ENCODE results near the gene LDLRAD4.

Gene LDLRAD4

GRCh38 chr18:13382954-13383827 lies 164.6 kb downstream of the LDLRAD4 start:
- Histone ChIP-seq H3K9ac (ENCODE audit: low read depth, low read length) (no peak overlapping the region), H3K4me3 (ENCODE audit: low read length) (no peak overlapping the region), H3K36me3 (ENCODE audit: insufficient read depth, low read depth, low read length) (no peaks in the 10 kb centered on the region), H3K27ac (ENCODE audit: low read length) (no peak overlapping the region), H3K27me3 (ENCODE audit: insufficient read depth, low read length) (no peaks in the 10 kb centered on the region), H3K9me3 (ENCODE audit: insufficient read depth, low read depth, low read length) (no peaks in the 10 kb centered on the region), H3K4me1 (ENCODE audit: insufficient read depth, low read length) (no peaks in the 10 kb centered on the region)

GRCh38 chr18:13386891-13387801 lies 168.6 kb downstream of the LDLRAD4 start:
- Histone ChIP-seq H3K9ac (ENCODE audit: low read depth, low read length) (no peak overlapping the region), H3K4me3 (ENCODE audit: low read length) (no peak overlapping the region), H3K9me3 (ENCODE audit: insufficient read depth, low read depth, low read length) (no peaks in the 10 kb centered on the region), H3K27me3 (ENCODE audit: insufficient read depth, low read length) (no peaks in the 10 kb centered on the region), H3K36me3 (ENCODE audit: insufficient read depth, low read depth, low read length) (no peaks in the 10 kb centered on the region), H3K4me1 (ENCODE audit: insufficient read depth, low read length) (no peaks in the 10 kb centered on the region), H3K27ac (ENCODE audit: low read length) (no peak overlapping the region)

- no peak overlapping the region for H3K9ac ChIP-seq (ENCODE audit: low read depth, low read length)
- H3K4me3 ChIP-seq (ENCODE audit: low read length), result no peak overlapping the region
- H3K4me1 ChIP-seq (ENCODE audit: insufficient read depth, low read length), result no peaks in the 10 kb centered on the region
These were observed 169.4 kb downstream of the LDLRAD4 start for GRCh38 chr18:13387855-13388548.

GRCh38 chr18:13388586-13389490 lies 170.3 kb downstream of the LDLRAD4 start:
- no peak overlapping the region for H3K27ac ChIP-seq (ENCODE audit: low read length)
- no peaks in the 10 kb centered on the region for H3K4me1 ChIP-seq (ENCODE audit: insufficient read depth, low read length)
- H3K4me3 ChIP-seq (ENCODE audit: low read length), result no peak overlapping the region
- H3K36me3 ChIP-seq (ENCODE audit: insufficient read depth, low read depth, low read length), result no peaks in the 10 kb centered on the region
- H3K9me3 ChIP-seq (ENCODE audit: insufficient read depth, low read depth, low read length), result no peaks in the 10 kb centered on the region
- H3K9ac ChIP-seq (ENCODE audit: low read depth, low read length), result no peak overlapping the region
- H3K27me3 ChIP-seq (ENCODE audit: insufficient read depth, low read length), result no peaks in the 10 kb centered on the region

More at GRCh38 chr18:13387855-13388548, 169.4 kb downstream of the LDLRAD4 start:
- H3K27me3 ChIP-seq (ENCODE audit: insufficient read depth, low read length), result no peaks in the 10 kb centered on the region
- H3K9me3 ChIP-seq (ENCODE audit: insufficient read depth, low read depth, low read length), result no peaks in the 10 kb centered on the region
- no peaks in the 10 kb centered on the region for H3K36me3 ChIP-seq (ENCODE audit: insufficient read depth, low read depth, low read length)
- H3K27ac ChIP-seq (ENCODE audit: low read length), result no peak overlapping the region

GRCh38 chr18:13389491-13390131 lies 171.1 kb downstream of the LDLRAD4 start:
- Histone ChIP-seq H3K27me3 (ENCODE audit: insufficient read depth, low read length) (no peaks in the 10 kb centered on the region), H3K9ac (ENCODE audit: low read depth, low read length) (no peak overlapping the region), H3K9me3 (ENCODE audit: insufficient read depth, low read depth, low read length) (no peaks in the 10 kb centered on the region), H3K27ac (ENCODE audit: low read length) (no peak overlapping the region), H3K4me1 (ENCODE audit: insufficient read depth, low read length) (no peaks in the 10 kb centered on the region), H3K36me3 (ENCODE audit: insufficient read depth, low read depth, low read length) (no peaks in the 10 kb centered on the region), H3K4me3 (ENCODE audit: low read length) (no peak overlapping the region)

GRCh38 chr18:13390196-13390595 lies 171.6 kb downstream of the LDLRAD4 start:
- no peak overlapping the region for H3K9ac ChIP-seq (ENCODE audit: low read depth, low read length)
- no peaks in the 10 kb centered on the region for H3K27me3 ChIP-seq (ENCODE audit: insufficient read depth, low read length)

GRCh38 chr18:13390711-13391110 lies 172.2 kb downstream of the LDLRAD4 start:
- H3K27me3 ChIP-seq (ENCODE audit: insufficient read depth, low read length), result no peaks in the 10 kb centered on the region
- H3K27ac ChIP-seq (ENCODE audit: low read length), result no peak overlapping the region

More at GRCh38 chr18:13390196-13390595, 171.6 kb downstream of the LDLRAD4 start:
- Histone ChIP-seq H3K4me3 (ENCODE audit: low read length) (no peak overlapping the region), H3K9me3 (ENCODE audit: insufficient read depth, low read depth, low read length) (no peaks in the 10 kb centered on the region), H3K4me1 (ENCODE audit: insufficient read depth, low read length) (no peaks in the 10 kb centered on the region), H3K36me3 (ENCODE audit: insufficient read depth, low read depth, low read length) (no peaks in the 10 kb centered on the region), H3K27ac (ENCODE audit: low read length) (no peak overlapping the region)

GRCh38 chr18:13392029-13392750 lies 173.6 kb downstream of the LDLRAD4 start:
- Histone ChIP-seq H3K36me3 (ENCODE audit: insufficient read depth, low read depth, low read length) (no peaks in the 10 kb centered on the region), H3K27ac (ENCODE audit: low read length) (no peak overlapping the region), H3K4me1 (ENCODE audit: insufficient read depth, low read length) (no peaks in the 10 kb centered on the region), H3K9me3 (ENCODE audit: insufficient read depth, low read depth, low read length) (no peaks in the 10 kb centered on the region), H3K4me3 (ENCODE audit: low read length) (no peak overlapping the region), H3K9ac (ENCODE audit: low read depth, low read length) (no peak overlapping the region), H3K27me3 (ENCODE audit: insufficient read depth, low read length) (no peaks in the 10 kb centered on the region)

More at GRCh38 chr18:13390711-13391110, 172.2 kb downstream of the LDLRAD4 start:
- Histone ChIP-seq H3K9ac (ENCODE audit: low read depth, low read length) (no peak overlapping the region), H3K4me1 (ENCODE audit: insufficient read depth, low read length) (no peaks in the 10 kb centered on the region), H3K4me3 (ENCODE audit: low read length) (no peak overlapping the region), H3K9me3 (ENCODE audit: insufficient read depth, low read depth, low read length) (no peaks in the 10 kb centered on the region), H3K36me3 (ENCODE audit: insufficient read depth, low read depth, low read length) (no peaks in the 10 kb centered on the region)

- Histone ChIP-seq H3K4me3 (ENCODE audit: low read length) (no peak overlapping the region), H3K36me3 (ENCODE audit: insufficient read depth, low read depth, low read length) (no peaks in the 10 kb centered on the region), H3K27ac (ENCODE audit: low read length) (no peak overlapping the region), H3K9me3 (ENCODE audit: insufficient read depth, low read depth, low read length) (no peaks in the 10 kb centered on the region), H3K4me1 (ENCODE audit: insufficient read depth, low read length) (no peaks in the 10 kb centered on the region), H3K27me3 (ENCODE audit: insufficient read depth, low read length) (no peaks in the 10 kb centered on the region), H3K9ac (ENCODE audit: low read depth, low read length) (no peak overlapping the region)
These were observed 174.3 kb downstream of the LDLRAD4 start for GRCh38 chr18:13392899-13393298.

- no peaks in the 10 kb centered on the region for H3K36me3 ChIP-seq (ENCODE audit: insufficient read depth, low read depth, low read length)
- H3K9me3 ChIP-seq (ENCODE audit: insufficient read depth, low read depth, low read length), result no peaks in the 10 kb centered on the region
- no peak overlapping the region for H3K4me3 ChIP-seq (ENCODE audit: low read length)
- H3K4me1 ChIP-seq (ENCODE audit: insufficient read depth, low read length), result no peaks in the 10 kb centered on the region
- no peaks in the 10 kb centered on the region for H3K27me3 ChIP-seq (ENCODE audit: insufficient read depth, low read length)
- H3K27ac ChIP-seq (ENCODE audit: low read length), result no peak overlapping the region
- H3K9ac ChIP-seq (ENCODE audit: low read depth, low read length), result no peak overlapping the region
These were observed 174.8 kb downstream of the LDLRAD4 start for GRCh38 chr18:13393338-13393737.

Measured in iPS-20b (cell line).